ENCODE results near the gene GBA3. TPM values are rescaled to one million over a fixed set of nuclear protein-coding genes. Genes with fewer than 3 reads are reported as not detected.

The GBA3 gene
- total RNA-seq, 1 experiment from 2014 or later = 0.09 TPM

DNA sequence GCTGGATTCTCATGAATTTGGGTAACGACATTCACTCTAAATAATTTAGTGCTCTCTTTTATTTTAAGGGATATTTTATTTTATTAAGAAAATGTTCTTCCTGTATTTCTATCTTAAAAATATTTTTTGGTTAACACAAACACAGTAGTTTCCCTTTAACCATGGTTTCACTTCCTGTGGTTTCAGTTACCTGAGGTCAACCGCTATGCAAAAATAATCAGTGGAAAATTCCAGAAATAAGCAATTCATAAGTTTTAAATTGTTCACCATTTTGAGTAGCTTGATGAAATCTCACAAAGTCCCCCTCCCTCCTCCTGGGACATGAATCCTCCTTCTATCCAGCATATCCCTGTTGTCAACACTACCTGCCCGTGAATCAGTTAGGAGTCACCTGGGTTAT lies 71.4 kb downstream of the GBA3 start:
- Mint-ChIP-seq H3K27me3 (ENCODE audit: low read depth) (no peaks in the 10 kb centered on the region), H3K4me1 (peaks cover 22% of the 10 kb centered on the region), H3K9me3 (peaks cover 4% of the 10 kb centered on the region), H3K36me3 (no peaks in the 10 kb centered on the region), H3K4me3 (no peak overlapping the region), H3K27ac (no peak overlapping the region)
- POLR2A ChIA-PET = no interaction called here
- CTCF ChIA-PET = no interaction called here
- ATAC-seq = no peak
- TF ChIP-seq, protein P1, sequence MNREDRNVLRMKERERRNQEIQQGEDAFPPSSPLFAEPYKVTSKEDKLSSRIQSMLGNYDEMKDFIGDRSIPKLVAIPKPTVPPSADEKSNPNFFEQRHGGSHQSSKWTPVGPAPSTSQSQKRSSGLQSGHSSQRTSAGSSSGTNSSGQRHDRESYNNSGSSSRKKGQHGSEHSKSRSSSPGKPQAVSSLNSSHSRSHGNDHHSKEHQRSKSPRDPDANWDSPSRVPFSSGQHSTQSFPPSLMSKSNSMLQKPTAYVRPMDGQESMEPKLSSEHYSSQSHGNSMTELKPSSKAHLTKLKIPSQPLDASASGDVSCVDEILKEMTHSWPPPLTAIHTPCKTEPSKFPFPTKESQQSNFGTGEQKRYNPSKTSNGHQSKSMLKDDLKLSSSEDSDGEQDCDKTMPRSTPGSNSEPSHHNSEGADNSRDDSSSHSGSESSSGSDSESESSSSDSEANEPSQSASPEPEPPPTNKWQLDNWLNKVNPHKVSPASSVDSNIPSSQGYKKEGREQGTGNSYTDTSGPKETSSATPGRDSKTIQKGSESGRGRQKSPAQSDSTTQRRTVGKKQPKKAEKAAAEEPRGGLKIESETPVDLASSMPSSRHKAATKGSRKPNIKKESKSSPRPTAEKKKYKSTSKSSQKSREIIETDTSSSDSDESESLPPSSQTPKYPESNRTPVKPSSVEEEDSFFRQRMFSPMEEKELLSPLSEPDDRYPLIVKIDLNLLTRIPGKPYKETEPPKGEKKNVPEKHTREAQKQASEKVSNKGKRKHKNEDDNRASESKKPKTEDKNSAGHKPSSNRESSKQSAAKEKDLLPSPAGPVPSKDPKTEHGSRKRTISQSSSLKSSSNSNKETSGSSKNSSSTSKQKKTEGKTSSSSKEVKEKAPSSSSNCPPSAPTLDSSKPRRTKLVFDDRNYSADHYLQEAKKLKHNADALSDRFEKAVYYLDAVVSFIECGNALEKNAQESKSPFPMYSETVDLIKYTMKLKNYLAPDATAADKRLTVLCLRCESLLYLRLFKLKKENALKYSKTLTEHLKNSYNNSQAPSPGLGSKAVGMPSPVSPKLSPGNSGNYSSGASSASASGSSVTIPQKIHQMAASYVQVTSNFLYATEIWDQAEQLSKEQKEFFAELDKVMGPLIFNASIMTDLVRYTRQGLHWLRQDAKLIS (CRISPR knock-in tag; IDR thresholded peaks at IDR 0.05; ENCODE audit: borderline replicate concordance) = no peak
- TF ChIP-seq KAT7 (CRISPR knock-in tag; IDR thresholded peaks at IDR 0.05; ENCODE audit: borderline replicate concordance) = no peak
- TF ChIP-seq, protein P2, sequence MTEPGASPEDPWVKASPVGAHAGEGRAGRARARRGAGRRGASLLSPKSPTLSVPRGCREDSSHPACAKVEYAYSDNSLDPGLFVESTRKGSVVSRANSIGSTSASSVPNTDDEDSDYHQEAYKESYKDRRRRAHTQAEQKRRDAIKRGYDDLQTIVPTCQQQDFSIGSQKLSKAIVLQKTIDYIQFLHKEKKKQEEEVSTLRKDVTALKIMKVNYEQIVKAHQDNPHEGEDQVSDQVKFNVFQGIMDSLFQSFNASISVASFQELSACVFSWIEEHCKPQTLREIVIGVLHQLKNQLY (CRISPR knock-in tag; IDR thresholded peaks at IDR 0.05) = no peak
- no peak for TF ChIP-seq JAZF1 (CRISPR knock-in tag; IDR thresholded peaks at IDR 0.05)
- TF ChIP-seq TP53 (CRISPR knock-in tag; IDR thresholded peaks at IDR 0.05) = no peak
- TF ChIP-seq MYBL2 (CRISPR knock-in tag; IDR thresholded peaks at IDR 0.05) = no peak
- TF ChIP-seq, protein P3, sequence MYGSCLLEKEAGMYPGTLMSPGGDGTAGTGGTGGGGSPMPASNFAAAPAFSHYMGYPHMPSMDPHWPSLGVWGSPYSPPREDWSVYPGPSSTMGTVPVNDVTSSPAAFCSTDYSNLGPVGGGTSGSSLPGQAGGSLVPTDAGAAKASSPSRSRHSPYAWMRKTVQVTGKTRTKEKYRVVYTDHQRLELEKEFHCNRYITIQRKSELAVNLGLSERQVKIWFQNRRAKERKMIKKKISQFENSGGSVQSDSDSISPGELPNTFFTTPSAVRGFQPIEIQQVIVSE (CRISPR knock-in tag; IDR thresholded peaks at IDR 0.05; ENCODE audit: borderline replicate concordance) = no peak
- no peak for TF ChIP-seq ATF1 (CRISPR knock-in tag; IDR thresholded peaks at IDR 0.05)
- no peak for TF ChIP-seq SP1 (CRISPR knock-in tag; conservative IDR thresholded peaks at IDR 0.05)
- DNase-seq (ENCODE audit: low spot score) = no peak

DNA sequence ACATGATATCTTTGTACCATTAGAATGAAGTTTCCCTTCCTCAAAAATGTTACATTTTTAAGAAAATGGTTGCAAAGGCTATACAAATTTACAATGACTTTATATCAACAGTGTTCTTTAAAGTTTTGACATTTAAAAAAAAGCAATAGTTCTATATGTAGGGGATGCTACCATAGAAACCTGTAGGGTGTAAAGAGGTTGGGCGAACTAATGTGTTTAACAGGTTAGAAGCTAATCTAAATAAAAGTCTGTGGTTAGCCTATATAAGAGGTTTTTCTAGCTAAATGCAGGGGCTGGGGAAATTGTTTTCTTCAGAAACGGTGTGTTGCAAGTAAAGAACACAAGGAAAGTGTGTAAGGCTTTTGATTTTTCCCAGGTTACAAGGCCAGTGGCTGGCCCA lies 73.3 kb downstream of the GBA3 start:
- Mint-ChIP-seq H3K4me3 (no peak overlapping the region), H3K27ac (no peak overlapping the region), H3K4me1 (peaks cover 22% of the 10 kb centered on the region), H3K9me3 (peaks cover 22% of the 10 kb centered on the region), H3K27me3 (ENCODE audit: low read depth) (no peaks in the 10 kb centered on the region), H3K36me3 (peaks cover 11% of the 10 kb centered on the region)
- POLR2A ChIA-PET = no interaction called here
- DNase-seq (ENCODE audit: low spot score) (no peak), ATAC-seq (no peak)
- CTCF ChIA-PET = no interaction called here
- TF ChIP-seq NFE2L1 (CRISPR knock-in tag; IDR thresholded peaks at IDR 0.05) = no peak
- TF ChIP-seq, protein P4, sequence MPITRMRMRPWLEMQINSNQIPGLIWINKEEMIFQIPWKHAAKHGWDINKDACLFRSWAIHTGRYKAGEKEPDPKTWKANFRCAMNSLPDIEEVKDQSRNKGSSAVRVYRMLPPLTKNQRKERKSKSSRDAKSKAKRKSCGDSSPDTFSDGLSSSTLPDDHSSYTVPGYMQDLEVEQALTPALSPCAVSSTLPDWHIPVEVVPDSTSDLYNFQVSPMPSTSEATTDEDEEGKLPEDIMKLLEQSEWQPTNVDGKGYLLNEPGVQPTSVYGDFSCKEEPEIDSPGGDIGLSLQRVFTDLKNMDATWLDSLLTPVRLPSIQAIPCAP (CRISPR knock-in tag; IDR thresholded peaks at IDR 0.05) = no peak
- no peak for TF ChIP-seq ZNF263 (CRISPR knock-in tag; IDR thresholded peaks at IDR 0.05; ENCODE audit: low read depth)
- TF ChIP-seq, protein P5, sequence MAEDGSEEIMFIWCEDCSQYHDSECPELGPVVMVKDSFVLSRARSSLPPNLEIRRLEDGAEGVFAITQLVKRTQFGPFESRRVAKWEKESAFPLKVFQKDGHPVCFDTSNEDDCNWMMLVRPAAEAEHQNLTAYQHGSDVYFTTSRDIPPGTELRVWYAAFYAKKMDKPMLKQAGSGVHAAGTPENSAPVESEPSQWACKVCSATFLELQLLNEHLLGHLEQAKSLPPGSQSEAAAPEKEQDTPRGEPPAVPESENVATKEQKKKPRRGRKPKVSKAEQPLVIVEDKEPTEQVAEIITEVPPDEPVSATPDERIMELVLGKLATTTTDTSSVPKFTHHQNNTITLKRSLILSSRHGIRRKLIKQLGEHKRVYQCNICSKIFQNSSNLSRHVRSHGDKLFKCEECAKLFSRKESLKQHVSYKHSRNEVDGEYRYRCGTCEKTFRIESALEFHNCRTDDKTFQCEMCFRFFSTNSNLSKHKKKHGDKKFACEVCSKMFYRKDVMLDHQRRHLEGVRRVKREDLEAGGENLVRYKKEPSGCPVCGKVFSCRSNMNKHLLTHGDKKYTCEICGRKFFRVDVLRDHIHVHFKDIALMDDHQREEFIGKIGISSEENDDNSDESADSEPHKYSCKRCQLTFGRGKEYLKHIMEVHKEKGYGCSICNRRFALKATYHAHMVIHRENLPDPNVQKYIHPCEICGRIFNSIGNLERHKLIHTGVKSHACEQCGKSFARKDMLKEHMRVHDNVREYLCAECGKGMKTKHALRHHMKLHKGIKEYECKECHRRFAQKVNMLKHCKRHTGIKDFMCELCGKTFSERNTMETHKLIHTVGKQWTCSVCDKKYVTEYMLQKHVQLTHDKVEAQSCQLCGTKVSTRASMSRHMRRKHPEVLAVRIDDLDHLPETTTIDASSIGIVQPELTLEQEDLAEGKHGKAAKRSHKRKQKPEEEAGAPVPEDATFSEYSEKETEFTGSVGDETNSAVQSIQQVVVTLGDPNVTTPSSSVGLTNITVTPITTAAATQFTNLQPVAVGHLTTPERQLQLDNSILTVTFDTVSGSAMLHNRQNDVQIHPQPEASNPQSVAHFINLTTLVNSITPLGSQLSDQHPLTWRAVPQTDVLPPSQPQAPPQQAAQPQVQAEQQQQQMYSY (CRISPR knock-in tag; IDR thresholded peaks at IDR 0.05) = no peak
- no peak for TF ChIP-seq ETV6 (CRISPR knock-in tag; IDR thresholded peaks at IDR 0.05)
- TF ChIP-seq ZNF396 (CRISPR knock-in tag; IDR thresholded peaks at IDR 0.05; ENCODE audit: borderline replicate concordance) = no peak
- TF ChIP-seq TEAD1 (CRISPR knock-in tag; IDR thresholded peaks at IDR 0.05) = no peak
- no peak for TF ChIP-seq SP1 (CRISPR knock-in tag; conservative IDR thresholded peaks at IDR 0.05)
- TF ChIP-seq, protein P6, sequence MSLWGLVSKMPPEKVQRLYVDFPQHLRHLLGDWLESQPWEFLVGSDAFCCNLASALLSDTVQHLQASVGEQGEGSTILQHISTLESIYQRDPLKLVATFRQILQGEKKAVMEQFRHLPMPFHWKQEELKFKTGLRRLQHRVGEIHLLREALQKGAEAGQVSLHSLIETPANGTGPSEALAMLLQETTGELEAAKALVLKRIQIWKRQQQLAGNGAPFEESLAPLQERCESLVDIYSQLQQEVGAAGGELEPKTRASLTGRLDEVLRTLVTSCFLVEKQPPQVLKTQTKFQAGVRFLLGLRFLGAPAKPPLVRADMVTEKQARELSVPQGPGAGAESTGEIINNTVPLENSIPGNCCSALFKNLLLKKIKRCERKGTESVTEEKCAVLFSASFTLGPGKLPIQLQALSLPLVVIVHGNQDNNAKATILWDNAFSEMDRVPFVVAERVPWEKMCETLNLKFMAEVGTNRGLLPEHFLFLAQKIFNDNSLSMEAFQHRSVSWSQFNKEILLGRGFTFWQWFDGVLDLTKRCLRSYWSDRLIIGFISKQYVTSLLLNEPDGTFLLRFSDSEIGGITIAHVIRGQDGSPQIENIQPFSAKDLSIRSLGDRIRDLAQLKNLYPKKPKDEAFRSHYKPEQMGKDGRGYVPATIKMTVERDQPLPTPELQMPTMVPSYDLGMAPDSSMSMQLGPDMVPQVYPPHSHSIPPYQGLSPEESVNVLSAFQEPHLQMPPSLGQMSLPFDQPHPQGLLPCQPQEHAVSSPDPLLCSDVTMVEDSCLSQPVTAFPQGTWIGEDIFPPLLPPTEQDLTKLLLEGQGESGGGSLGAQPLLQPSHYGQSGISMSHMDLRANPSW (CRISPR knock-in tag; conservative IDR thresholded peaks at IDR 0.05; ENCODE audit: low read depth) = no peak
- no peak for TF ChIP-seq SMAD3 (CRISPR knock-in tag; IDR thresholded peaks at IDR 0.05; ENCODE audit: borderline replicate concordance)
- TF ChIP-seq, protein P1 (CRISPR knock-in tag; IDR thresholded peaks at IDR 0.05; ENCODE audit: borderline replicate concordance) = no peak

All from WTC11 (cell line).